HG03103 (cell line): ENCODE results near the gene MYO15B.

Experiments
- ATAC-seq: cut with Tn5 transposase; IDR thresholded peaks from one replicate; pipeline ENCODE4 v1.9.1; 2021; ENCODE audit warnings: low read depth; ENCODE audit not compliant: unreplicated experiment

MYO15B gene

DNA sequence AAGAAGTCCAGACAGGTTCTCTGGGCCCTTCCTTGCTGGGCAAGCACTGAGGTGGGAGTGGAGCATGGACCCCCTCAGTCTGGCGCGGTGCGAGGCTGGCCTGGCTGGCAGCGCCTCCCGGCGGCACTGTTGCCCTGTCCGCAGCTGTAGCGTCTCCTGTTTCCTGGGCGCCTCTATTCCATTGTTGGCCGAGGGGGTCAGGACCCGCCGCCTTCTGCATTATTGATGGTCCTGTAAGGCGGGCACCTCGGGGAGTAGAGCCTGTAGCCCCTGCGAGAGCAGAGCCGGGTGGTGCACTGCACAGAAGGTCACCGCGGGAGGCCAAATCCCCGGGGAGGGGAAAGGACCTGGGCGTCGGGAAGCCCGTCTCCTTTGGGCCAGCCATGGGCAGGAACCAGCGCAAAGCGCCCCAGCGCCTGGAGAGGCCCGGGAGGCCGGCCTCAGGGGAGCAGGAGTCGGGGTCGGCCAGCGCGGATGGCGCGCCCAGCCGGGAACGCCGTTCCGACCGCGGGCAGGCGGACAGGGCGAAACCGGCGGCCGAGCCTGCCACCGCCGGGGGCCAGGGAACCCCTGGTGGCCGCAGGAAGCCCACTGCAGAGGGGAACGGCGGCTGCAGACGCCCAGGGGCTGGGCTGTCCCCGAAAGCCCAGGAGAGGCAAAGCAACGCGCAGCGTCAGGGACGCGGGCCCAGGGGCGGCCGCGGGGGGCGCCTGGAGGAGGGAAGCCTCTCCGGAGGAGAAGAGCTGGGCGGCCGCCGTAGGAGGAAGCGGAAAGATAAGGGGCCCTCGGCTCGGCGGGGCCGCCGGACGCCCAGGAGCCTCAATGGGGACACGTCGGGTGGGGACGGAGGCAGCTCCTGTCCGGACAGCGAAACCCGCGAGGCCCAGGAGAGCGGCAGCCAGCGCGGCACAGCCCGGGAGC is at the start of gene MYO15B:
Gene MYO15B (plus strand): TSS at position 126 of the 921 bp plus-strand sequence. CDS start 258 bp downstream, at position 384.
- ATAC-seq, result no peak

DNA sequence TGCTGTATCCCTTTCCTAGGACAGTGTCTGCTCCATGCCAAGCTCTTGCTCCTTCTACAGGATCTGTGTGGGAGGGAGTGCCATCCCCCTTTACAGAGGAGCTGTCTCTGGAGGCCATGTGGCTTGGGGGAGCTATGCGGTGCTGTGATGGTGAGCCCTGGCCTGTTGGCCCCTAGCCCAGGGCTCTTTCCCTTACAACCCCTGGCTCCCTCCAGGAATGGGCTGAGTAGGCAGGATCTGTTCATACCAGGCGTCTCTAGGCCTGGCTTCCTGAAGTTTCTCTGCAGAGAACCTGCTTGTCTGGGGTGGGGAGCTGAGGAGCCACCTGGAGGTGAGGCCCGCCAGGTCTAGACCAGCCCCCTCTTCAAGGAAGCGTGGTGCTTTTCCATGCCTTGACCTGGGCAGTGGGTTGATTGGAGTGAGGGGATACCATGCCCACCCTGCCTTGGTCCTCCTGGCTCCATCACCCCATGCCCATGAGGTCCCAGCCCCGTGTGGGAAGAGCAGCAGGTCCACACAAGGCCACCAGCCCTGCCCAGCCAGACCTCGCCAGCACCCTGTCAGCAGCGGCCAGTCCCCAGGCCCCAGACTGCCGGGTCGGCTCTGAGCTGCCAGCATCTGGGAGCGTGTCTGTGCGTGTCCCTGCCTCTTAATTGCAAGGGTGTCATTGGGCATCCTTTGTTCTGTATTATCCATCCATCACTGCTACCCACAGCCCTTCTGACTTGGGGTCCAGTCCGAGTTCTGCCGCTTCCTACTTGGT is 47.5 kb upstream of the MYO15B start:
- no peak for ATAC-seq

DNA sequence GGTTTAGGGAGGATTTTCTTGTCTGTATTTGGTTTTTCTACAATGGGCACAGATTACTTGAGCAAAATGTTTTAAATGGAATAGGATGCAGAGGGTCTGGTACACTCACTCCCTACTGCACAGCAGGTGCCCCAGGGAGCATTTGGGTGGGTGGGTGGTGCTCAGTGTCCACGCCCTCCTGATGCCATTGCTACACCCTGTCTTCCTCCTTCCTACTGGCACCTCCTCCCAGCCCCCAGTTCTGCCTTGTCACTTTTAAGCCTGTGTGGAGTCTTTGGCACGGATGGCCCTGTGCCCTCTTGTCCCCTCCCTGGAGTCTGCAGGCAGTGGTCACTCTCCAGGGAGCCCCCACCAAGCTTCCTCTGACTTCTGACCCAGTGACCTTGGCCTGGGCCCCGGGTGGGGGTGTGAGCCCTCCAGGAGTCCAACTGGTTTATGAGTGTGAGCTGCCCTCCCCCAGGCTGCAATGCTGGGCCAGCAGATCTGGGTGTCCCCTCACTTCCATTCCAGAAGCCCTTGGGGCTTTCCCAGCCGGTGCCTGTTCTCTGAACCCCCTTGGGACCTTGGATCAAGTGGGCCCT is 46.6 kb upstream of the MYO15B start:
- ATAC-seq, result no peak

DNA sequence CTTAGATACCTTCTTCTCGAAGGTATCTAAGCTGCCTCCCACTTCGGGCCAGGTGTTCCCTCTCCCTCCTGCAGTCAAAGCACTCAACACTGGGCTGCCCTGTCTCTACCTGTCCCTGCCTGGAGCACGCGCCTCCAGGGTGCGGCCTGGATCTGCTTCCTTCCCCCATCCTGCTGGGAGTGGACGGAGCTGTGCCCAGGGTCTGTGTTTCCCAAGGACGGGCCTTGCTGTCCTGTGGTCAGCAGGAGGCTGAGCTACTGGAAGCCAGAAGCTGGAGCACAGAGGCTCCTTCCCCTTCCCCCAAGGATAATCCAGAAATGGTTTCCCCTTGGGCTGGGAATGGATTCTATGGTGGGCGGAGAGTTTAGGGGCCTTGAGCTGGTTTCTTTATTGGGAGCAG is 45.4 kb upstream of the MYO15B start:
- no peak for ATAC-seq

DNA sequence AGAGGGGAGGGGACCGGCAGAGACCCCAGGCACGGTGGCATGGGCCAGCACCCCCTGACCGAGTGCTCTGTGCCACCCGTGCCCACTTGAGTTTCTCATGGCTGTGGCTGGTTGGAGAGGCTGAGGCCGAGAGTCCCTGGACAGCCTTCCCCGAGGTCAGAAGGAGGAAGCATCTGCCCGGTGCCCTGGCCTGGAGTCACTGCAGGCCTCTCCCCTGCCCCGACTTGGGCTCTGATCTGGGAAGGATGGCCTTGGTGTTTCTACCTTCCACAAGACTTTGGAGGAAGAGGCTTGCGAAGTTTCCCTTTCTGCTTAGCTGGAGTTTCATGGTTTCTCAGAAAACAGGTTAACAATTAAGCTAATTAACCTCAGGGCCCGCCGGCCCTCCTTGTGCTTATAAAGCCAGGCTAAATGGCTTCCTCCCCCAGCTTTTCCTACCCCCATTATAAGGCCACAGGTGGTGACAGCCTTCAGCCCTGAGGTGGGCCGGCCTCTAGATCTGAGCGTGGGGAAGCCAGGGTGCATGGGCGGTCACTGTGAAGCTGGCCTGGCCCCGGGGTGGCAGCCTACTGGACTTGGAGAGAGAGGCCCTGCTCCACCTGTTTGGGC is 44.8 kb upstream of the MYO15B start:
- no peak for ATAC-seq

DNA sequence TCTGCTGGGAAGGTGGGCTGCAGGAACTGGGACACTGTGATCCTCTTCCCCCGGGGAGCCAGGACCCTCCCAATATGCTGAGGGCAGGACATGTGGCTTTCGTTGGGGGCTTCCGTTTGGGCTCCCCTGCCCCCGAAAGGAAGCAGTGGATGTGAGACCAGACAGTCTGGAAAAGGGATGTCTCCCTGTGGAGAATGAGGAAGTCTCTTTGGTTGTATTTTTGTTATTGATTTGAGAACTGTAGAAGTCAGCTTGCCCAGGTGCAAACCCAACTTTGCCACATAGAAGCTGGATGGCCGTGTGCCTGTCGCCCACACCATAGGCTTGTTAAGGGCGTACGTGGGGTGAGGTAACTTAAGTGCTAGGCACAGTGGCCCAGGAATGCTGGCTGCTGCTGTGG is 43.4 kb upstream of the MYO15B start:
- ATAC-seq, result no peak

DNA sequence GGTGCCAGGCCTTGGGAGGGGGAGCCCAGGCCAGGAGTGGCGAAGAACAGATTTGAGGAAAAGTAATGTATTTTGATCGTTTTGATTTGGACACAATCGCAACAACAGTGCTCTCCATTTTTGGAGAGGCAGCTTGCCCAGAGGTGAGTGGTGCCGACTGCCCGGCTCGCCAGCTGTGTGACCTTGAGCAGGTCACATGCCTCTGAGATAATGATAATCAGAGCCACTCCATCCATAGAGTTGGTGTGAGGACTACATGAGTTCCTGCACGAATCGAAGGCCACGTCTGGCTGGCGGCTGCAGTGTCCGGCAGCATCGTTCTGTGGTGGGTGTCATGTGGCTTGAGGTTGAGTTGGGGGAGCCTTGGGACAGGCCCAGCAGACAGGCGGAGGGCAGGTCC is 41.4 kb upstream of the MYO15B start:
- ATAC-seq, result no peak

DNA sequence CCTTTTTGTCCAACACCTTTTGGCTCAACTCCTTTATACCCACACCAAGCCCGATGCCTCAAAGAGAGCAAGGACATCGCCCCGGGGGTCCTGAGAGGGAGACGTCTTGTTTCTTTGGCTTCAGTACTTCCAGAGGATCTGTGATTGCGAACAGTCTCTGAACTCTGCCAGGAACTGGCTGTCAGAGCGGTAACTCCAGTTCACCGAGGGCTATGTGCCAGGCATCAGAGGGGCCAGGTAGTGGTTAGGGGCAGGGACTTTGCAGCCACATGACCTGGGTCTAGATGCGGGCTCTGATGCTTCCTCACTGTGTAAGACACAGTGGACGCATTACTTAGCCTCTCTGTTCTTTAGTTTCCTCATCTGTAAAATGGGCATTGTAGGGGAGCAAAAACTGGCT is 40.5 kb upstream of the MYO15B start:
- no peak for ATAC-seq

DNA sequence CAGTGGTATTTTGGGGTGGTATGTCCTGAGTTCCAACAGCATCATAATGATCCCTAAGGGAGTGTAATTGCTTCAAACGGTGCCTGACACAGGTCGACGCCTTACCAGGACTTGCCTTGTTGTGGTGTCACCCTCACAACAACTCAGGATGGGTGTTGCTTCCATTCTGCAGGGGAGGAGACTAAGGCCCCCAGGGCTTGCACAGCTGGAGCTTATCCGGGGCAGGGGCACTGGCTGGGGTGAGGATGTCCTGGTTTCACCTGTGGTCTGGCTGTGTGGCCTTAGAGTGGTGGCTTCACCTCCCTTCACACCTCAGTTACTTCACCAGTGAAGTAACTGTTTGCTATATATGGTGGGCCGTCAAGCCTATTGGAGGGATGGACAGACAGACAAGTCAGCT is 38.8 kb upstream of the MYO15B start:
- no peak for ATAC-seq

DNA sequence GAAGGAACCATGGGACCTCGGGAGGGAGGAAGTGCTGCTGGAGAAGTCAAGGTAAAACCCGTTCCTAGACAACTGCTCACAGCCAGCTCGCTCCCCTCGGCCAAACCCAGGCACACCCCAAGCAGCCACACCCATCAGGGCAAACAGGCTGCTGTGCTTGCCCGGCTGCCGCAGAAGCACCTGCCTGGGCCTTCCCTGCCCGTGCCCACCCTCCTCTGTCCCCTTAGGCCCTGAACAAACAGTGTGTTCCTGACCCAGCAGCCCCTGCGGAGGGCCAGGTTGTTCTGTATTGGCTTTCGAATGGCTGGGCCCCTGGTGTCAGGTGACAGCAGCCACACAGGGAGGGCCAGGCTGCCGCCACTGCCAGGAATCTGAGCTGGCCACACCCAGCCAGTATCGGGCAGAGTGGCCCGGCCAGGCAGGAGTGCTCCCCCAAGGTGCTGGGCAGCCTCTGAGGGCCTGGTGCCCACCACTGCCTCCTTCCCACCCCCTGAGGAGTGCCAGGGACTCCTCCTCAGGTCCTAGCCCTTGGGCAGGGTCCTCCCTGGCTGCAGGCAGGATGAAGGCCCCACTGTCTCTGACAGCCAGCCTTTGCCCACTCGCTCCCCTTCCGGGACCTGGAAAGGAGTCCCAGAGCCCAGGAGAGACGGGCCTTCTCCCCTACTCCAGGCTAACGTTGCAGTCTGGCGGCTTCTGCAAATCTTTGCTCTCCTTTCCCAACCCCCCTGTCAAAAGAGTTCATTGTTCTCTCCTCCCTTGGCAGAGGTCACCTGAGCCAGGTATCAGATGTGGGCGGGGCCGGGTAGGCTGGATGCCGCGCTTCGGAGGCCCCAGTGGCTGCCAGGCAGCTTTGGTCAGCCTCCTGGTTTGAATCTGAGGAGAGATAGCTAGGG is 38.1 kb upstream of the MYO15B start:
- no peak for ATAC-seq

DNA sequence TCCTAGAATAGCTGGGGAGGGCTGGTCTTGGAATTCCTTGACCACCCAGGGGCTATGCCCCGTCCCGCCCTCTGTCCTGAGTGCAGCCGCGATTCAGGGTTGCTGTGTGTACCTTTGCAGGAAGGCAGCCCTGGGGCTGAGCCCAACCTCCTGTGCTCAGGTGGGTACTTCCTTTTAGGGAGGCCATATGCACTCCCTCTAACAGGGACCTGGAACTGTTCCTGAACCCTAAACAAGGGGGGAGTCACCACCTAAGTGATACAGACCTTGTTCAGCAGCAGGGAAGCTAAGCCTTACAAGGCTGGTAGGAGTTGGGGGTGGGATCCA is 37.5 kb upstream of the MYO15B start:
- ATAC-seq, result no peak

DNA sequence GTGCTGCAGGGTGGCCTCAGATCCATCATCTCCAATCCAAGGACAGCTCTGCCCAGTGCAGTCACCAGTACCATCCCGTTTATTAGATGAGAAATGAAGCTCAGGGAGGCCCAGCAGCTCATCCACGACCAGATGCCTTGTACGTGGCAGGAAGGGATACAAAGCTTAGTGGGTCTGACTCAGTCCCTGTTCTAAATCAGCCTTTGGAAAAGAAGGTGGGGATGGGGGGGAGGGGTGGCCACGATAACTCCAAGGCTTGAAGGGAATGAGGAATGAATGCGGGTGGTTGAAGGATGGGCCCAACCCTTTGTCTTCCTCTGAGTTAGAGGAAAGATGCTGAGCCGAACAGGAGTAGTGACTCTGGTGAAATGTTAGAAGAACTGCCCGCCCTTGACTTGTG is 36.3 kb upstream of the MYO15B start:
- no peak for ATAC-seq

DNA sequence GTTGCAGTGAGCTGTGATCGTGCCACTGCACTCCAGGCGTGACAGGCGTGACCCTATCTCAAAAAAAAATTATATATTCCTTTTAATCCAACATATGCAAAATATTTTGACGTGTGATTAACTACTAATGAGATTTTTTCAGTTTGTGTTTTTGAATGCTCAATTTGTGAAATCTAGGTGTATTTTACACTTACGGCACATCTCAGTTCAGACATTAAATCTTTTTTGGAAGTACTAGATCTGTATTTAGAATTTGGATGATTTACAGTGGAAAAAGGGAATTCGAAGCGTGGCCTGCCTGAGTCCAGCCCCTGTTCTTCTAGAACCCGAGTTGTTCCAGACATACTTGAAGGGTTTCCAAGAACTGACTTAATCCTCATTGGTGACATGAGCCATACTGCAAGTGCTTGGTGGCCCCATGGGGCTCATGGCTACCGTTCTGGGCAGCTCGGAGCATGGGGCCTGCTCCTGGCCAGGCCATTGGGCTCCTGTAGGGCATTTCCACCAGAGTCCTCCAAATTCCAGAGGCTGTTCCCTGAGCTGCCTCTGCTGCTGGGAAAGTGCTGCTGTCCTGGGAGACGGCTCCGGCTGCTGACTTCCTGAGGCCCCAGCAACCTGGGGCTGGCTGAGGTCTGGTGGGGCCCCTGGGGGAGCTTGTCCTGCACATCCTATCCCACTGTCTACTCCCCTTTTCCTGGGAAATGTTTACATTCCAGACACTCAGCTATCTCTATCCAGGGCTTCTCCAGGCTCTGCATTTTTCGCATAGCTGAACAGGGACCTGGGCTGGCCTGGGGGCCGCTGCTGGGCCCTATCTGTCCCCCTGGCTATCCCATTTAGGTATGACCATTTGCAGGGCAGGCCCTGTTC is 34.9 kb upstream of the MYO15B start:
- ATAC-seq, result no peak

DNA sequence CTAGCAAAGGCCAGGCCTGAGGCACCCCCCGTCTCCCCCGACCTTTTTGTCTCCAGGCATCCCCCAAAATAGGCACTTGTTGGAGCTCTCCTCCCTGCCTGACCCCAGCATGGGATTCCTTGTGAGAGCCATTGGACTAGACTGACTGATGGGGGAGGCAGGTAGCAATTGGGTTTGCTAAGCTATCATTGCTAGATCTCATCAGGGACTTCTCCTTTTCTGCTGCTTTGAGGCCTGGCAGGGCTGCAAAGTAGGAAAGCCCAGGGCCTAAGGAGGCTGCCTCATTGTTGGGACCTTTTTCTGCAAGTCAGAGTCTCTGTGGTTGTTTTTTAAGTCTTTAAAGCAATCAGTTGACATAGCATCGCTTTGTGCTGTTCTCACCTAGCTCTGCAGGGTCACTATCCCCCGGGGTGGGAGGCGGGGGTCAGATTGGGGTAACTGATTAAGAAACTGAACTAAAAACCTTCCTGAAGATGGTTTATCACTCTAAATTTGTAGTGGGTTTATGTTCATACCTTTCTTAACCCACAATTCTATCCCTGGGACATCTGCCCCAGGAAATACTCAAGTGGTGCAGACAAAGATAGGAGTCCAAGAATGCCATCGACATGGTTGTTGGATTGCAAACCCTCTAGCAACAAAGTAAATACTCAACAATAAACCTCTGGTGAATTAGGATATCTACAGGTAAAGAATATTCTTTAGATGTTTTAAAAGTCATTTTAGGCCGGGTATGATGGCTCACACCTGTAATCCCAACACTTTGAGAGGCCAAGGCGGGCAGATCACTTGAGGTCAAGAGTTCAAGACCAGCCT is 34.1 kb upstream of the MYO15B start:
- no peak for ATAC-seq

DNA sequence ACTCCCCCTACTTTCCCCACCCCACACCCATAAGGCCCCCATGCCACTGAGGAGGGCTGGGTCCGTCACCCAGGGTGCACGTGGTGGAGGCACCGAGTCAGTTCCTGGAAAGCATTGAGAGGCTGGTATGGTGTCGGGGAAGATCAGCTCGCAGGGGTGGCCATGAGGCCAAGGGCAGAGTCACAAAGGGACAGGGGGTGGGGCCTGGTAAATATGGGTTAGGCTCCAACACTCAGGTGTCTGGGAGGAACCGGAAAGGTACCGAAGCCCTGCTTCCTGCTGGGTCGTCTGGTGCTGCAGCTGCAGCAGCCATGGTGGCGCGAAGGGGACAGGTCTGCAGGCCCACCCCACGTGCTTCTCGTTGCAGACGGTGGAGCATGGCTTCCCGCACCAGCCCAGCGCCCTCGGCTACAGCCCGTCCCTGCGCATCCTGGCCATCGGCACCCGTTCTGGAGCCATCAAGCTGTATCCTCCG is 31.9 kb upstream of the MYO15B start:
- no peak for ATAC-seq

DNA sequence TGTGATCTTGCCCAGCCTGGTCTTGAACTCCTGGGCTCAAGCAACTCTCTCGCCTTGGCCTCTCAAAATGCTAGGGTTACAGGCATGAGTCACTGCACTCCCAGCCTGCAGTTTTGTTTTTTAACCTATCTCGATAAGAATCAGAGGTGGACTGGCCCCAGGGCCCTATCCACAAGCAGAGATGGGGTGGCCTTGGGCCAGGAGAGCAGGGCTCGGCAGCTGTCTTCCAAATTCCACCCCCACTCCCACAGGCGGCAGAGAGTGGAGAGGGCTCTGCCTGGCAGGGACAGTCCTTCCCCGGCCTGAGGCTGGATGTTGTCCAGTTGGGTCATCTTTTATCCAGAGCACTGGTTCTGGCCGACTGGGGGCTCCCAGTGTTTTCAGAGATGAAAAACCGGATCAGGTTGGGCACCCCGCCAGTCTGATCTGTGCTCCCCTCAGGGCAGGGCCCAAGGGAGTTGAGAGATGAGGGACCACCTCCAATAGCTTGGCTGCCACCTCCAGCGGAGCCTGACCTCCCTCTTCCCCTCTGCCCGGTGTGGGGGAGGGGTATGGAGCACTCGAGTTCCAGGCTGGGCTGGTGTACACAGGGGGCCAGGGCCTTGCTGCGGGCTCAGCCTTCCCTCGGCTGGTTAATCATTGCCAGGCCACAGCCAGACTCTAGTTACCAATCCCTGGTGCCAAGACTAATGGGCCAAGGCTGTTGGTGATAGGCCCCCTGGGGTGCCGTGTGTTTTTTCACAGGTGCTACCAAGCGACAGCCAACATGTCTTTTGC is 30.3 kb upstream of the MYO15B start:
- no peak for ATAC-seq

DNA sequence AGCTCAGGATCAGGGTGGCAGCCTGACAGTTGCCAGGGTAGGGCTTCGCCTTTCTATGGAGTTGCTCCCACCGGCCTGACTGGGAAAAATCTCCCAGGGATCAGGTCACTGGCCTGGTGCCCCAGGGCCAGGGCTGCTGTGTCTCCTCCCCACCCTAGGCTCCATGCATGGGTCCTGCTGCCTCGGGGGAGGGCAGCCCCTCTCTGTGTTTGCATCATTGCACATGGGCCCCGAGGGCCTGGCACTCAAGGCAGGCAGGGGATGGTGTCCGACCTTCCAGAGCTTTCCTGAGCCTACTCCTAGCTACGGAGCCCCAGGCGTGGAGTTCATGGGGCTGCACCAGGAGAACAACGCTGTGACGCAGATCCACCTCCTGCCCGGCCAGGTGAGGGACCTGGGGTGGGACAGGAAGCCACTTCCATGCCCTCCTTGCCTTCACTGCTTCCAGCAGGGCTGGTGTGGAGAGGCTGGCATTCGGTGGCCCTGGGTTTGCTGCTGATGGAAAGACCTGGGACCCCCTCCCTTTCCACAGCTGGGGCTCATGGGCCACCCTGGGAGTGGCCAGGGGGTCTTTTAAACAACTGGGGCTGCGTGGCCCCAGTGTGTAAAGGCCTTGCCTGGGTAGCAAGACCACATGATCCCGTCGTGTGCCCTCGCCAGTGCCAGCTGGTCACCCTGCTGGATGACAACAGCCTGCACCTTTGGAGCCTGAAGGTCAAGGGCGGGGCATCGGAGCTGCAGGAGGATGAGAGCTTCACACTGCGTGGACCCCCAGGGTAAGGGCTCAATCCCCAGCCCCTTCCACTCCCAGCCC is 29.5 kb upstream of the MYO15B start:
- no peak for ATAC-seq
